ENCODE measurements around the gene SYNRG. TPM values are rescaled to one million over a fixed set of nuclear protein-coding genes. Genes with fewer than 3 reads are reported as not detected.

Gene SYNRG
- polyA plus RNA-seq, 1 donor (not counting 4 experiments of a cell fraction or from before 2014, with no cell fraction given): 9.2 TPM

- H3K4me1 ChIP-seq (ENCODE audit: control insufficient read depth, extremely low read depth, insufficient read depth, low read length): peaks cover 14% of the 10 kb centered on the region
- no peak overlapping the region for H3K4me3 ChIP-seq (ENCODE audit: control insufficient read depth in 2 of 3, extremely low read depth in 1 of 3, insufficient read depth in 2 of 3, low read depth in 1 of 3, low read length in 3 of 3)
- no peaks in the 10 kb centered on the region for H3K27me3 ChIP-seq (ENCODE audit: control insufficient read depth, extremely low read depth, insufficient read depth, low read length)
- dilution Hi-C loops (cut with MboI; ENCODE audit: extremely low pct_ligation_motif_present, low sequenced_read_pairs): no loop called here
- H4K20me1 ChIP-seq (ENCODE audit: control insufficient read depth, extremely low read depth, insufficient read depth, low read length): no peaks in the 10 kb centered on the region
- no peaks in the 10 kb centered on the region for H3K9me3 ChIP-seq (ENCODE audit: control insufficient read depth, low read depth, low read length)
- DNase-seq (ENCODE audit: low read depth, low spot score) (no peak), FAIRE-seq (no peak)
- H3K9ac ChIP-seq (ENCODE audit: control insufficient read depth, extremely low read depth, insufficient read depth, low read length): no peak overlapping the region
- H3K27ac ChIP-seq (ENCODE audit: control insufficient read depth, insufficient read depth, low read length): no peak overlapping the region
- H3K36me3 ChIP-seq (ENCODE audit: control insufficient read depth in 2 of 2, extremely low read depth in 1 of 2, insufficient read depth in 2 of 2, low read length in 2 of 2): no peaks in the 10 kb centered on the region
- no peaks in the 10 kb centered on the region for H3K9me1 ChIP-seq (ENCODE audit: control insufficient read depth, extremely low read depth, insufficient read depth, low read length)
- peaks cover 27% of the 10 kb centered on the region for H3K79me2 ChIP-seq (ENCODE audit: control insufficient read depth, insufficient read depth, low read length)
- H3K4me2 ChIP-seq (ENCODE audit: control insufficient read depth, extremely low read depth, insufficient read depth, low read depth, low read length): no peak overlapping the region
- no peak overlapping the region for H2AFZ ChIP-seq (ENCODE audit: control insufficient read depth, low read length)
- TF ChIP-seq, protein P1, sequence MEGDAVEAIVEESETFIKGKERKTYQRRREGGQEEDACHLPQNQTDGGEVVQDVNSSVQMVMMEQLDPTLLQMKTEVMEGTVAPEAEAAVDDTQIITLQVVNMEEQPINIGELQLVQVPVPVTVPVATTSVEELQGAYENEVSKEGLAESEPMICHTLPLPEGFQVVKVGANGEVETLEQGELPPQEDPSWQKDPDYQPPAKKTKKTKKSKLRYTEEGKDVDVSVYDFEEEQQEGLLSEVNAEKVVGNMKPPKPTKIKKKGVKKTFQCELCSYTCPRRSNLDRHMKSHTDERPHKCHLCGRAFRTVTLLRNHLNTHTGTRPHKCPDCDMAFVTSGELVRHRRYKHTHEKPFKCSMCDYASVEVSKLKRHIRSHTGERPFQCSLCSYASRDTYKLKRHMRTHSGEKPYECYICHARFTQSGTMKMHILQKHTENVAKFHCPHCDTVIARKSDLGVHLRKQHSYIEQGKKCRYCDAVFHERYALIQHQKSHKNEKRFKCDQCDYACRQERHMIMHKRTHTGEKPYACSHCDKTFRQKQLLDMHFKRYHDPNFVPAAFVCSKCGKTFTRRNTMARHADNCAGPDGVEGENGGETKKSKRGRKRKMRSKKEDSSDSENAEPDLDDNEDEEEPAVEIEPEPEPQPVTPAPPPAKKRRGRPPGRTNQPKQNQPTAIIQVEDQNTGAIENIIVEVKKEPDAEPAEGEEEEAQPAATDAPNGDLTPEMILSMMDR (optimal IDR thresholded peaks at IDR 0.05 in 1 of 3, IDR thresholded peaks at IDR 0.05 in 1 of 3, conservative IDR thresholded peaks at IDR 0.05 in 1 of 3; ENCODE audit: extremely low read depth in 1 of 3, insufficient read depth in 2 of 3, low read length in 3 of 3): no peak
- no peak for TF ChIP-seq EZH2 (IDR thresholded peaks at IDR 0.05; ENCODE audit: low read length)
Measured at GRCh38 chr17:37604556-37604955, 4.7 kb downstream of the SYNRG start.

DNA sequence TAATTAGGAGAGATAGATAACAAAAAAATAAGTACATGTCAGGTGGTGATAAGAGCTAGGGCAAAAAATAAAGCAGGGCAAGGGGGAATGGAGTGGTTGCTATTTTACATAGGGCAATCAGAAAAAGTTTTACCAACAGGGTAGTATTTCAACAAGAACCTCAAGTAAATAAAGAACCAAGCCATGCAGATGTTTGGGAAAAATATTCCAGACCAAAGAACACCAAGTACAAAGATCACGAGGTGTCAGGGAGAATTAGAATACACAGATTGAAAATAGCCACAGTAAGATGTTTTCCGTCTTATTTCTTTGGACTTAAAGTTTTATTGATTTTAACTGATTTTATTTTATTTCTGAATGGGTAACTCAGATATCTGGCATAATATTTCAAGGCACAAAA lies 11.1 kb downstream of the SYNRG start:
- DNase-seq (ENCODE audit: low read depth, low spot score) (no peak), FAIRE-seq (no peak)
- Histone ChIP-seq H3K4me2 (ENCODE audit: control insufficient read depth, extremely low read depth, insufficient read depth, low read depth, low read length) (no peak overlapping the region), H3K79me2 (ENCODE audit: control insufficient read depth, insufficient read depth, low read length) (peaks cover 2% of the 10 kb centered on the region), H3K9me3 (ENCODE audit: control insufficient read depth, low read depth, low read length) (no peaks in the 10 kb centered on the region), H2AFZ (ENCODE audit: control insufficient read depth, low read length) (no peak overlapping the region), H3K4me3 (ENCODE audit: control insufficient read depth in 2 of 3, extremely low read depth in 1 of 3, insufficient read depth in 2 of 3, low read depth in 1 of 3, low read length in 3 of 3) (no peak overlapping the region), H3K9me1 (ENCODE audit: control insufficient read depth, extremely low read depth, insufficient read depth, low read length) (no peaks in the 10 kb centered on the region), H3K9ac (ENCODE audit: control insufficient read depth, extremely low read depth, insufficient read depth, low read length) (no peak overlapping the region), H3K27ac (ENCODE audit: control insufficient read depth, insufficient read depth, low read length) (no peak overlapping the region), H3K36me3 (ENCODE audit: control insufficient read depth in 2 of 2, extremely low read depth in 1 of 2, insufficient read depth in 2 of 2, low read length in 2 of 2) (peaks cover 7 to 8% of the 10 kb centered on the region in 2 experiments), H3K4me1 (ENCODE audit: control insufficient read depth, extremely low read depth, insufficient read depth, low read length) (no peaks in the 10 kb centered on the region), H3K27me3 (ENCODE audit: control insufficient read depth, extremely low read depth, insufficient read depth, low read length) (no peaks in the 10 kb centered on the region), H4K20me1 (ENCODE audit: control insufficient read depth, extremely low read depth, insufficient read depth, low read length) (no peaks in the 10 kb centered on the region)
- no peak for TF ChIP-seq EZH2 (IDR thresholded peaks at IDR 0.05; ENCODE audit: low read length)
- TF ChIP-seq, protein P1 (optimal IDR thresholded peaks at IDR 0.05 in 1 of 3, IDR thresholded peaks at IDR 0.05 in 1 of 3, conservative IDR thresholded peaks at IDR 0.05 in 1 of 3; ENCODE audit: extremely low read depth in 1 of 3, insufficient read depth in 2 of 3, low read length in 3 of 3): no peak
- dilution Hi-C loops (cut with MboI; ENCODE audit: extremely low pct_ligation_motif_present, low sequenced_read_pairs): no loop called here
